ENCODE data around the gene CA12. TPM values are rescaled to one million over a fixed set of nuclear protein-coding genes. Genes with fewer than 3 reads are reported as not detected.

CA12 gene
- total and polyA plus RNA-seq, 2 of the 8 experiments (the other 6 are each of a cell fraction or from before 2014, with no cell fraction given): 4.7 to 4.9 TPM

GRCh38 chr15:63291507-63291906, 90.1 kb downstream of the CA12 start:
- no peak overlapping the region for H3K9ac ChIP-seq (replicated peaks in 1 of 4; ENCODE audit: extremely low read depth in 1 of 4, low read depth in 3 of 4, low read length in 3 of 4)
- no peak for FAIRE-seq
- H3K9me3 ChIP-seq (ENCODE audit: insufficient read depth in 2 of 2, low read depth in 1 of 2, low read length in 1 of 2): no peaks in the 10 kb centered on the region

More at GRCh38 chr15:63291507-63291906, 90.1 kb downstream of the CA12 start:
- Histone ChIP-seq H2BK12ac (ENCODE audit: low read depth, low read length) (no peak overlapping the region), H3K56ac (replicated peaks; ENCODE audit: insufficient read length, low read depth, low read length) (no peak overlapping the region), H3K79me1 (ENCODE audit: low read depth, low read length) (no peaks in the 10 kb centered on the region), H3K4me2 (ENCODE audit: insufficient read depth in 1 of 2, low read depth in 2 of 2, low read length in 2 of 2) (no peak overlapping the region), H3K23me2 (ENCODE audit: low read depth, low read length) (no peaks in the 10 kb centered on the region), H4K20me1 (replicated peaks in 1 of 2; ENCODE audit: control insufficient read depth in 1 of 2, insufficient read depth in 2 of 2, low read length in 2 of 2) (peaks cover 0 to 3% of the 10 kb centered on the region in 2 experiments), H3K23ac (ENCODE audit: insufficient read length) (no peak overlapping the region), H4K91ac (replicated peaks; ENCODE audit: insufficient read length, low read length) (no peak overlapping the region), H4K5ac (ENCODE audit: insufficient read length, low read depth, low read length) (no peak overlapping the region), H3K27me3 (replicated peaks in 1 of 4; ENCODE audit: control insufficient read depth in 3 of 4, extremely low read depth in 1 of 4, insufficient read depth in 3 of 4, low read length in 3 of 4) (no peaks in the 10 kb centered on the region), H3K36me3 (ENCODE audit: control insufficient read depth in 2 of 4, insufficient read depth in 4 of 4, low read length in 3 of 4) (no peaks in the 10 kb centered on the region; a peak in 2 of 8 replicates), H3K4me3 (ENCODE audit: extremely low read depth in 1 of 4, insufficient read depth in 2 of 4, low read depth in 3 of 4, low read length in 4 of 4) (no peak overlapping the region), H3K14ac (ENCODE audit: insufficient read length) (no peak overlapping the region), H2BK5ac (ENCODE audit: low read depth, low read length) (no peak overlapping the region), H2BK20ac (ENCODE audit: low read length) (no peak overlapping the region), H3K4ac (replicated peaks; ENCODE audit: insufficient read length, low read depth, low read length) (no peak overlapping the region), H3K27ac (ENCODE audit: low read depth, low read length) (no peak overlapping the region), H4K8ac (ENCODE audit: extremely low read depth, insufficient read depth, low read length) (no peak overlapping the region), H2AFZ (ENCODE audit: low read length) (no peak overlapping the region), H3K79me2 (ENCODE audit: control insufficient read depth in 1 of 2, insufficient read depth in 2 of 2, low read length in 2 of 2) (no peaks in the 10 kb centered on the region), H3K4me1 (replicated peaks in 1 of 4; ENCODE audit: control insufficient read depth in 3 of 4, insufficient read depth in 4 of 4, low read length in 3 of 4) (no peaks in the 10 kb centered on the region), H2BK120ac (replicated peaks; ENCODE audit: low read depth, low read length) (no peak overlapping the region), H3K18ac (ENCODE audit: extremely low read depth, low read length) (no peak overlapping the region), H2AK5ac (ENCODE audit: low read depth, low read length) (no peak overlapping the region), H2BK15ac (ENCODE audit: low read length) (no peak overlapping the region)
- no peak for TF ChIP-seq RAD21 (IDR thresholded peaks at IDR 0.05 in 1 of 2, conservative IDR thresholded peaks at IDR 0.05 in 1 of 2; ENCODE audit: low read depth in 2 of 2, low read length in 2 of 2)
- POLR2A ChIA-PET (ENCODE audit: partially characterized antibody): interaction anchor here (0.8 to 2.1 kb wide), 4 partner anchors 15 to 246 kb away, joined by 3 to 5 read pairs (median 3); no protein-coding TSS in a partner anchor
- CTCF ChIA-PET (ENCODE audit: partially characterized antibody): interaction anchor here (0.6 to 3.2 kb wide), 17 partner anchors 11 to 171 kb away, joined by 3 to 15 read pairs (median 4); partner anchors contain the start of gene APH1B
- DNase-seq (ENCODE audit: low read depth in 1 of 2, low spot score in 2 of 2): no peak
